Ureter (tissue), 1 donor: ENCODE results near the gene SH2D5. TPM values are rescaled to one million over a fixed set of nuclear protein-coding genes. Genes with fewer than 3 reads are reported as not detected.

Source experiments
- DNase-seq: peaks from one replicate; pipeline ENCODE4 v3.0.0-alpha.2; 2020; ENCODE audit warnings: low spot score
- total RNA-seq: library from RNA; stranded (reverse); gene quantifications from one replicate; pipeline ENCODE4 v1.2.4, GENCODE V29; 2023
- donor health status: DM: yes; HTN: yes; CAD: no.

Gene SH2D5
- total RNA-seq, 1 donor from 2014 or later, result 0.49 TPM

- no peak for DNase-seq
Measured at GRCh38 chr1:20715406-20715805, 17.1 kb downstream of the SH2D5 start.

GRCh38 chr1:20713440-20713839 lies 19.1 kb downstream of the SH2D5 start:
- DNase-seq, result no peak

GRCh38 chr1:20712215-20712577 lies 20.3 kb downstream of the SH2D5 start:
- DNase-seq, result no peak

DNA sequence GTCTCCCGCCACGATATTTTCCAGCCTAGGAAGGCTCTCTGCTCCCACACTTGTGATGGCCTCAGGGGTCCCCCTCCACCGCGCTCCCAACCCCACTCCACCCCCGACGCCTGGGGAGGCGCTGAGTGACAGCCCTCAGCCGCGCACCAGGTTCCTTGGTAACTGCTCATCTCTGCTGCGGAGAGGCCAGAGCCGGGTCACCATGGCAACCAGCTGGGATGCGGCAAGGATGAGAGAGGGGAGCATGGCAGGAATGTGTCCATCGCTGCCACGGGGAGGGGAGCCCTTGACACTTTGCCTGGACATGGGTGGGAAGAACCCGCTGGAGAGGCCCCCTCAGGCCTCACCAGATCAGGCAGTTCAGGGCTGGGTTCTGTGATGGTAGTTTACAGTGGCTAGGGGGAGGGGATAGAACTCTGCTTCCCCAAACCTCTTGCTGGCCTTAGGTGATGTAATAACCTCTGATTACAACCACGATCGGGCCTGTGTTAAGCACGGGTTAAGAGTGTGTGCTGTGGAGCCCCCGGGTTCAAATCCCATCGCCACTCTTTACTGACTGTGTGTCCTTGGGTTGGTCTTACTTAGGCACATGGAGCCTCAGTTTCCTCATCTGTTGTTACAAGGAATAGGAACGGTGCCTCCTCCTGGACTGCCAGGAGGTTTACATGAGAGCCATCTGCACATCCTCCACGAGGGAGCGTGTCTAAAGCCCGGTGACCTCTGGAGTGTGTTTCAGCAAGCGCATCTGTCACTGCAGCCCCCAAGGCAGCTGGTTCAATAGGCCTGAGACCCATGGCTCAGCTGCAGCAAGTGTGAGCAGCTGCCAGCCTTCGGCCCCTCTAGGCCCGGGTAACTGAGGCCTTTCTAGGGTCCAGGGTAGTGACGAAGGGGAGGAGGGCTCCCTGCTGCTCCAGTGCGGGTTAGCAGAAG lies 21.0 kb downstream of the SH2D5 start:
- DNase-seq, result no peak

DNA sequence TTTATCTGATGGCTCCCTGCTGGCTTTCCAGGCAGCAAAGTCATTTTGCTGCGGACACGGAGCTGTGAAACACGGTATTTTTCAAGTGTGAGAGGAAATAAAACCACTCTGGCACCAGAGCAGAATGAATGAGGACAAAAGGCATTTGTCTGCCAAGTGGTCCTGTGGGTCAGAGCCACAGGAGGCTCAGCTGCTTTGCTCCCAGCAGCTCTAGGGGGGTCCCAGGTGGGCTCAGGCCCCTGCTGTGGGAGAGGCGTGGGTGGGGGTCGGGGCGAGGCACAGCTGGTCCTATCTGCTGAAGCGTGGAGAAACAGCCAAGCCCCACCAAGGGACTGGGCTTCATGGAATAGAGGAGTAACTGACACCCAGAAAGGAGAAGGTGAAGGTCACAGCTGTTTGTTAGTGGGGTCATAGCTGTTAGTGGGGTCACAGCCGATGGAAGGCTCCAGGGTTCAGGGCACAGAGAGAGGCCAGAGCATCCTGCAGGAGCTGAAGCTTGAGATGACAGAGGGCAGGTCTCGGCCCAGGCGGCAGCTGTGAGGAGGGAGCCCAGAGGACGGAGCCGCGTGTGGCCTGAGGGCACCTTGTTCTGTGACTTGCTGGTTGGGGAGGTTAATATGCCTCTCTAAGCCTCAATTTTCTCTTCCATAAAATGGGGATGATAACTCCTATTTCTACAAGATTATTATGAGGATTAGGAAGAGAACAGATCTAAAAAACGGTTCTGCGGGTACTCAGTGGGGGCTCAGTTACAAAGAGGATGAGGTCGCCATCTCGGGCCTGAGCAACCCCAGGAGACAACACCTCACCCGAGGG lies 21.8 kb downstream of the SH2D5 start:
- DNase-seq, result no peak

GRCh38 chr1:20709868-20710267 lies 22.6 kb downstream of the SH2D5 start:
- DNase-seq, result no peak

- DNase-seq, result no peak
Measured at GRCh38 chr1:20708891-20709290, 23.6 kb downstream of the SH2D5 start.

- no peak for DNase-seq
Measured at GRCh38 chr1:20708057-20708456, 24.4 kb downstream of the SH2D5 start.

- DNase-seq, result no peak
Measured at GRCh38 chr1:20706841-20707240, 25.7 kb downstream of the SH2D5 start.

DNA sequence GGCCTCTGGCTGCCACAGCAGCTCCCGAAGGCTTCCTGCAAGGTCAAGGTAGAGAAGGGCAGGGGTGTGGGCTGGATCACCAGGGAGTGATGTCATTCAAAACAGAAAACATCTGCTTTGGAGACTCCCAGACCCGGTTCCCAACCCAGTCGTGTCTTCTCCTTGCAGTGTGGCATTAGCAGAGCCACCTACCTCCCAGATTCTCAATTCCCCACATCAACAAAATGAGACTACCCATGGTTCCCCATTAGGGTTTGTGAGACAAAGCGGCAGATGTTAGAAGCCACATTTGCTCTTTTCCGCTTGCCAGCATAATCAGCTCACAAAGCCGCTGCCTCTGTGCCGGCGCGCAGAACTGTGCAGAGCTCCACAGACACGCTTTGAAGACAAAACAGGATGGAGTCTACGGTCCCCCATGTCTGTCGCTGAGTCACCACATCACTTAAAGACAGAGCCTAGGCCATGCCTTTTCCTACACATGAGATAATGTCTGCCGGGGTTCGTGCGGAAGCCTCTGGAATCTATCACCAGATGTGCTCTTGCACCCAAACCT lies 27.2 kb downstream of the SH2D5 start:
- no peak for DNase-seq

- DNase-seq, result no peak
Measured at GRCh38 chr1:20704390-20705202, 27.9 kb downstream of the SH2D5 start.

DNA sequence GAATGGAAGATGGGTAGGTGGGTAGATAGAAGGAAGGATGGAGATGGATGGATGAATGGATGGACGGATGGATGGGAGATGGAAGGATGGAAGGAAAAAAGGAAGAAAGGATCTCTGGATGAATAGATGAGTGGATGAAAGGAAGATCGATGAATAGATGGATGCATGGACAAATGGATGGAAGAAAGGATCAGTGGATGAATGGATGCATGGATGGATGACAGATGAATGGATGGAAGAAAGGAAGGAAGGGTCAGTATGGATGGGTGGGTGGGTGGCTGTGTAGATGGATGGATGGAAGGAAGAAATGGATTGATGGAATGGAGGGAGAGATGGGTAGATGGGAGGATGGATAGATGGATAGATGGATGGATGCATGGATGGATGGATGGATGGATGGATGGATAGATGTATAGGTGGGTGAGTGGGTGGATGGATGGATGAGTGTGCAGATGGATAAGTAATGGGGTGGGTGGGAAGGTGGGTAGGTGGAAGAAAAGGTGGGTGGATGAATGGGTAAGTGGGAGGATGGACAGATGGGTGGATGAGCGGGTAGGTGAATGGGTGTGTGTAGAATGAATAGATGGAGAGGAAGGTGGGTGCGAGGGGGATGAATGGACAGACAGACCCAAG lies 29.3 kb downstream of the SH2D5 start:
- no peak for DNase-seq

DNA sequence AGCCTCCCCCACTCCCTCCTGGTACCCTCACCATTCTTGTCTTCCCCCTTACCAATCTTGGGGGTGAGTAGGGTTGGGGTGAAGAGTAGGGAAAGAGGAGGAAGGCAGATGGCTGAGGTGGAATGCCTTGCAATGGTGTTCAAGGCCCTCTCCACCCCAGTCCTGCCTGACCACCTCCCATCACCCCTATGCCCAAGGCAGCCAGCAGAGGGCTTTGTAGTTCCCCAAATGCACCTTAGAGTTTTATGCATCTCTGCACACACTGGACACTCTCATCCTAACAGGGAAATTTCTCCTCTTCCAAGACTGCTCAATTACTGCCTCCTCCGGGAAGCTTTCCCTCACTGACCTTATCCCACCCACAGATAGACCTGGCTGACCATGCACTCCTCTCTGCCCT lies 30.1 kb downstream of the SH2D5 start:
- DNase-seq, result no peak

- DNase-seq, result no peak
Measured at GRCh38 chr1:20701847-20702246, 30.7 kb downstream of the SH2D5 start.

GRCh38 chr1:20701446-20701845 lies 31.1 kb downstream of the SH2D5 start:
- no peak for DNase-seq

- DNase-seq, result no peak
Measured at GRCh38 chr1:20700636-20701215, 31.8 kb downstream of the SH2D5 start.

- peak; percentile 69 for DNase-seq
Measured at GRCh38 chr1:20699558-20699957, 32.9 kb downstream of the SH2D5 start.

DNA sequence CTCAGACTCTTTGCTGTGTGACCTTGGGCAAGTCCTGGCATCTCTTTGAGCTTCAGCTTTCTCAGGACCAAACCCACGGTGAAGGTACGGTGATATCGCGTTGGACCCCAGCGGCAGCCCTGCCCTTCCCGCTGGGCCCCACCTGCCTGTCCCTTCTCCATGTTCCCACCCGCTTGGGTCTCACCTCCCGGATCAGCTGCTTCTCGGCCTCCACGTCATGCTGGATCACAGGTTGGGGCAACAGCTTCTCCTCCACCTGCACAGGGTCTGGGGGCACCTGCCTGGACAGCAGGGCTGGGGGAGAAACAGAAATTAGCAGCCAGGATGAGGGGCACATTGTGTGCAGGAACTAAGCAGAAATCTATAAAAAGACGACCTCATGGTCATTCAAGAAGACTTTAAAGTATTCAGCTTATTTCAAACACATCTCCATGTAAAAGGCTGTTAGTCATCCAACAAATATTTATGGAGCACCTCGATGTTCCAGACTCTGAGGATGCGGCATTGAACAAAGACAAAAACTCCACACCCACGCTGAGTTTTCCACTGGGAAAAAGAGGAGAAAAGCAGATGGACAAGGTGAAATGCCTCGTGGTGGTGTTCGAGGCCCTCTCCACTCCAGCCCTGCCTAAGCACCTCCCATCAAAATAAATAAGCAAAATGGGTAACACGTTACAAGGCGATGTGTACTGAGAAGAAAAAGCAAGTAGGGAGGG lies 34.1 kb downstream of the SH2D5 start:
- DNase-seq, result no peak

DNA sequence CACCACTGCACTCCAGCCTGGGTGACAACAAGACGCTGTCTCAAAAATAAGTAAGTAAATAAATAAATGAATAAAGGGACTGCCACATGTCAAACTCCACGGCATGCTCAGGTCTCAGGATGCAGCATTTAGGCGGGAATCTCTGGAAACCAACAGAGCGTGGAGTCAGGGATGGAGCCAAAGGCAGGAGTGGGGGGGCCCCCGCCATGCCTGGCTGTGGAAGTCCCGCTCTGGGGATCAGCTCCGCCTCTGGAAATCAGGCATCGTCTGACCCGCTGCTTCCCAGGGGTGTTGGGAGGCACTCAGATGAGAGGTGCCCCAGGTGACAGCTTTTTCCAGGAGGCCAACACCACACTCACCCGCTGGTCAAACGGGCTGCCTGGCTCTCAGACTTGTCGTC lies 34.9 kb downstream of the SH2D5 start:
- DNase-seq, result no peak
